K562 treated with DMSO at 1 percent for 12 hours (cell line): ENCODE results near the gene ZMPSTE24. TPM values are rescaled to one million over a fixed set of nuclear protein-coding genes. Genes with fewer than 3 reads are reported as not detected.

Source experiments
- total RNA-seq: library from RNA; unstranded; fragments of 300-600 nt; gene quantifications from 2 replicates; pipeline ENCODE4 v1.2.3, GENCODE V29; 2022; ENCODE audit not compliant: insufficient read depth

The ZMPSTE24 gene
- 10.1 and 29.1 TPM in 2 replicates for total RNA-seq

GRCh38 chr1:40257688-40258444, at the start of gene ZMPSTE24:
ZMPSTE24 (plus strand) TSS chr1:40258236; CDS start chr1:40258272, 36 bp downstream.

GRCh38 chr1:40247655-40248054, 10.4 kb upstream of the ZMPSTE24 start, which contains the start of gene TMCO2:
TMCO2 (plus strand) TSS chr1:40247937; CDS start chr1:40247994, 57 bp downstream.

GRCh38 chr1:40316595-40317393, 58.8 kb downstream of the ZMPSTE24 start, which contains the start of gene COL9A2:
COL9A2 (minus strand) TSS chr1:40317286; CDS start chr1:40317197, 89 bp downstream.

Other genes with a start within 250 kb of the ZMPSTE24 start
- gene CAP1, start 217.5 kb upstream of the ZMPSTE24 start, total RNA-seq = 168 and 370 TPM in 2 replicates
- 91.6 and 161 TPM in 2 replicates for gene PPT1, start 161.0 kb upstream of the ZMPSTE24 start, total RNA-seq
- 3.7 and 14.3 TPM in 2 replicates for gene RLF, start 96.8 kb upstream of the ZMPSTE24 start, total RNA-seq
- gene TMCO2, start 10.3 kb upstream of the ZMPSTE24 start, total RNA-seq = not detected in 2 replicates
- gene COL9A2, start 59.0 kb downstream of the ZMPSTE24 start, total RNA-seq = 3.2 and 4.0 TPM in 2 replicates
- 66.2 and 113 TPM in 2 replicates for gene SMAP2, start 115.5 kb downstream of the ZMPSTE24 start, total RNA-seq
- 1.2 and 7.6 TPM in 2 replicates for gene ZFP69B, start 192.2 kb downstream of the ZMPSTE24 start, total RNA-seq
- gene ZFP69, start 219.1 kb downstream of the ZMPSTE24 start, total RNA-seq = 2.0 and 5.3 TPM in 2 replicates